HFF-Myc (cell line): ENCODE results near the gene GLS.

Experiments
- DNase-seq: peaks from one replicate; pipeline ENCODE4 v3.0.0-alpha.2; 2011; ENCODE audit warnings: low read depth; ENCODE audit errors: extremely low read depth
- H3K4me3 ChIP-seq: replicated peaks from 2 replicates; pipeline ENCODE4 v1.5.1; 2011; ENCODE audit warnings: low read depth, mild to moderate bottlenecking, control low read depth, low read length
- TF ChIP-seq, protein P1 (sequence below): IDR thresholded peaks from 2 replicates; pipeline ENCODE4 v1.5.1; 2012; ENCODE audit warnings: mild to moderate bottlenecking, low read depth, low read length, control low read depth; ENCODE audit errors: missing control alignments

GLS gene

DNA sequence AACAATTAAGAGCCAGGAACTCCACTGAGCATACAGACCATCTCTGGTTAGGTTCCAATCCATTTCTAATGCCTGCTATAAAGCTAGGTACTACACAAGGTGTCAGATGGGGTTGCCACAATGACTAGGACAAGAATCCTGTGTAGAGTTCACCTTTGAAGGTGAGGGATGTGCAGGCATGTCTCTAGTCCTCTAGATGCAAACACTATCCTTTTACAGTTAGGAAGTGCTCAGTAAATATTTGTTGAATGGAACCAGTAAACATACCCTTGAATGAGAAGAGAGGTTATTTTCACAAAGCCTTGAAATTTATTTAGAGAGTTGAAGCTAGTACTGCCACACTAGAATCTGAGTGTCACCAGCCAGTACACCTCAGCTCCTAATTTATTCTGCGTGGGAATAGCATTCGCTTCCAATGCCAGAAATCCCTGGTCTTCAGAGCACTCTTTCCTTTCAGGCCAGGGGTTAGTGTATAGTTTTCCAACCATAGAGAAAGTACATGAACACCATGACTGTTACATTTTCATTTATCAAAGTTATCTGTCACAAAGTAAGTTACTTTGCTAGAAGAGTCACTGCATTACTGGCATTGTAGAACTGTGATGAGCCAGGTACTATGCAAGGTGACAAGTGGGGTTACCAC is 85.1 kb downstream of the GLS start:
- no peak overlapping the region for H3K4me3 ChIP-seq
- TF ChIP-seq, protein P1, sequence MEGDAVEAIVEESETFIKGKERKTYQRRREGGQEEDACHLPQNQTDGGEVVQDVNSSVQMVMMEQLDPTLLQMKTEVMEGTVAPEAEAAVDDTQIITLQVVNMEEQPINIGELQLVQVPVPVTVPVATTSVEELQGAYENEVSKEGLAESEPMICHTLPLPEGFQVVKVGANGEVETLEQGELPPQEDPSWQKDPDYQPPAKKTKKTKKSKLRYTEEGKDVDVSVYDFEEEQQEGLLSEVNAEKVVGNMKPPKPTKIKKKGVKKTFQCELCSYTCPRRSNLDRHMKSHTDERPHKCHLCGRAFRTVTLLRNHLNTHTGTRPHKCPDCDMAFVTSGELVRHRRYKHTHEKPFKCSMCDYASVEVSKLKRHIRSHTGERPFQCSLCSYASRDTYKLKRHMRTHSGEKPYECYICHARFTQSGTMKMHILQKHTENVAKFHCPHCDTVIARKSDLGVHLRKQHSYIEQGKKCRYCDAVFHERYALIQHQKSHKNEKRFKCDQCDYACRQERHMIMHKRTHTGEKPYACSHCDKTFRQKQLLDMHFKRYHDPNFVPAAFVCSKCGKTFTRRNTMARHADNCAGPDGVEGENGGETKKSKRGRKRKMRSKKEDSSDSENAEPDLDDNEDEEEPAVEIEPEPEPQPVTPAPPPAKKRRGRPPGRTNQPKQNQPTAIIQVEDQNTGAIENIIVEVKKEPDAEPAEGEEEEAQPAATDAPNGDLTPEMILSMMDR = no peak
- no peak for DNase-seq

DNA sequence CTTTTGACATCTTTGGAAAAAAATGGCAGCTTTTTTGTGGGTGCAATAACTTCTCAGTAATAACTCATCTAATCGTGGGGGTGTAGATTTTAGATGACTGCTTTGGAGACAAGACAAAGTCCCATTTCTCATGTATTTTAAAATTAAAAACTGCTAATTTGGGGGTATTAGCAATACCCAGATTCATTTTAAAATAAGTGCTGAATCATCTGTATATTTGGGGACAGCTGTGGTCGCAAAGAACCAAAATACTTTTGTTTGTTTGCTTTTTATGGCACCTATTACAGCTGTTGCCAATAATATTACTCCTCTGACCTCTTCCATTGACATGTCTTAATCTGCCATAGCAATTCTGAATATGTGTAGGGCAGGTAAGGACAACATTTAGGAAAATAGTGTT is 87.9 kb downstream of the GLS start:
- TF ChIP-seq, protein P1 = no peak
- DNase-seq = no peak
- no peak overlapping the region for H3K4me3 ChIP-seq

DNA sequence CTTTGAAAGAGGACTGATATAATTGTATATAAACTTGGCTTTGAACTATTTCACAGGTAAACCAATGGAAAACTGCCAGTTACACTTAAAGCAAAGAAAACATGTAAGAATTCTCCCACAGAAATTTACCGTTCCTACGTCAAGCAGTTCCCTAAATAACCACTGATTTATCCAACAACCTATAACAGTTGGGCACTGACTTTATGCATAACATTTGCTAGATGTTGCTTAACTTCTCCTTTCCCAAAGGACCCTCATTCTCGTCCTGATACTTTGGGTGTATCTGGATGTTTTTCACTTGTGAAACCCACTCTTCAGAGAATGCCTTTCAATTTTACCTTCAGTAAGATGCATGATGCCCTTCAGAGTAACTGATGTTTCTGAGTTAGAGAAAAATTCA is 89.5 kb downstream of the GLS start:
- no peak overlapping the region for H3K4me3 ChIP-seq
- TF ChIP-seq, protein P1 = no peak
- no peak for DNase-seq

DNA sequence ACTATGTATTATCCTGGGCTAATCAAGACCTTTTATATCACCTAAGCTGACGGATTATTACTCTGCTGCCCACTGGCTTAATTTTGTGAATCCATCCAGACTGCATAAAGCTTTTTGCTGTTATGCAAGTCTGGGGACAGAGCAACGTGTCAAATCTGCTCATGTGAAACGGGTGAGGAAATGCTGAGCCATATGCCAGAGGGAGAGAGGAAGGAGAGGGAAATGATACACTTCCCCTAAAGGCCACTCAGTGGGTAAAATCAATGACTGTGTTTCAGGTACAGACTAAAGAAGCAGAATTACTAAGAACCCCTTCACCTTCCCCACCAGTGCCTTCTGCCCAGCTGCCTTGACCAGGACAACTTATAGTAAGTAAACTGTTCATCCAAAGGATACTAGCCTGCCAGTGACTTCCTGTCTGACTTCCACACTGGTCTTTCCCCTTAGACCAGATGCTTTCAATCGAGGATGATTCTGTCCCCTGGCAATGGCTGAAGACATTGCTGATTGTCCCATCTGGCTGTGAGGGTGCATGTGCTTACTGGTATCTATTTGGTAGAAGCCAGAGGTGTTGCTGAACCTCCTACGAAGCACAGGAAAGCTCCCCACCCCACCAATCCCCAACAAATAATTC is 90.4 kb downstream of the GLS start:
- TF ChIP-seq, protein P1 = no peak
- no peak overlapping the region for H3K4me3 ChIP-seq
- no peak for DNase-seq

DNA sequence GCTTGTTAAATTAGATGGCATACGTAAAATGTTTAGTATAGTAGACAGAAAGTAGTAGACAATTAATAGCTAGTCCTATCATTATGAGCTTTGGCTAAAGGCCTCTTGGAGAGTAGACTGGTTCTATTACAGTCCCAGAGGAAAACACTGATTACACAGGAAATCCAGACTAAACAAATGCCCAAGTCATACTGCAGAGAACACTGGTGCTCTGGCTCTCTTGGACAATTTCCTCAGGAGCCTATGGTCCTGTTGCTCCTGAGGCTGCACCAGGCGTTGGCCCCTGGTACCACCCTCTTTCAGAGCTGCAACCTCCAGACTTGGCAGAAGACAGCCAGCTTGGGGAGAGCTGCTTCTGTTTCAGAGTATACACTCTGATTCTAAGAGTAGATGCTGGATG is 91.6 kb downstream of the GLS start:
- H3K4me3 ChIP-seq = no peak overlapping the region
- DNase-seq = no peak
- TF ChIP-seq, protein P1 = no peak

DNA sequence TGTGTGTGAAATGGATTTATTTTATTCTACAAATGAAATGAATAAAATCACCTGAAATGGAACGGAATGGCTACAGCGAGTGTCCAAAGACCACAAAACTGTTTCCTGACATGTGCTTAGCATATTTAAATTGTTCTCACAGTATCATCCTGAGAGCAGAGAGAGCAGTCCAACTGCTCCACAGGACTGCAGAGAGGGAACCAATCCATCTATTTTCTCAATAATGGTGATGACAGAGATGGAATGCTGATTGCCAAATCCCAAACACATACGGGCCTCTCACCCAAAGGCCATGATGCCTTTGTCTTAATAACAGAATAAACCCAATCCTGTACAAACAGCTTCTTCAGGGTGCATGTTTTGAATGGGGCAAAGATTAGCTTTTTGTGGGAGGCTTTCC is 92.2 kb downstream of the GLS start:
- H3K4me3 ChIP-seq = no peak overlapping the region
- no peak for DNase-seq
- TF ChIP-seq, protein P1 = no peak
